Mesenteric fat pad (tissue), 1 donor: ENCODE results near the gene ATF3. TPM values are rescaled to one million over a fixed set of nuclear protein-coding genes. Genes with fewer than 3 reads are reported as not detected.
A peak's percentile ranks its signal among the peaks of the same experiment; 100 is the strongest.

Experiments
- DNase-seq: peaks from one replicate; pipeline ENCODE4 v3.0.0-alpha.2; 2020; ENCODE audit warnings: low spot score
- long read RNA-seq: library from polyadenylated mRNA; unstranded; transcript quantifications from one replicate; pipeline ENCODE4 v2.0.0, GENCODE V29; 2020
- total RNA-seq: library from RNA; stranded (reverse); fragmentation: NEBNext Ultra II Directional; extraction: Animal tissue kit (Norgen Biotek cat#: 25700); gene quantifications from one replicate; pipeline ENCODE4 v1.2.1, GENCODE V29; 2021
- donor health status: DM: yes; HTN: yes; CAD: no.

ATF3 gene
- 113 TPM for total RNA-seq
- long read RNA-seq, transcript ATF3-202 (4 exons, 2,033 nt), result major isoform, 137 of 164 reads
- long read RNA-seq, partial matches to known transcripts, result 0 of 164 reads
- long read RNA-seq, other reads (novel, unspliced or antisense), result 23 of 164 reads

GRCh38 chr1:212608392-212608958, at the start of gene ATF3:
Gene ATF3 (plus strand): TSS chr1:212608761. CDS start chr1:212615022, 6,261 bp downstream.
- DNase-seq, result peak; percentile 100

GRCh38 chr1:212559929-212560328, 48.6 kb upstream of the ATF3 start:
- no peak for DNase-seq

- no peak for DNase-seq
Observed at GRCh38 chr1:212560933-212561460, 47.6 kb upstream of the ATF3 start.

- no peak for DNase-seq
Observed at GRCh38 chr1:212561501-212561931, 47.0 kb upstream of the ATF3 start.

GRCh38 chr1:212562771-212563170, 45.8 kb upstream of the ATF3 start:
- DNase-seq, result no peak

- no peak for DNase-seq
Observed at GRCh38 chr1:212565079-212565478, 43.5 kb upstream of the ATF3 start.

GRCh38 chr1:212565571-212566305, 42.8 kb upstream of the ATF3 start:
- DNase-seq, result no peak

- DNase-seq, result no peak
Observed at GRCh38 chr1:212566522-212567479, 41.8 kb upstream of the ATF3 start.

GRCh38 chr1:212567638-212568037, 40.9 kb upstream of the ATF3 start:
- no peak for DNase-seq

- DNase-seq, result no peak
Observed at GRCh38 chr1:212568978-212569537, 39.5 kb upstream of the ATF3 start.

- DNase-seq, result no peak
Observed at GRCh38 chr1:212574732-212575131, 33.8 kb upstream of the ATF3 start.

GRCh38 chr1:212575333-212575732, 33.2 kb upstream of the ATF3 start:
- no peak for DNase-seq

GRCh38 chr1:212578041-212578440, 30.5 kb upstream of the ATF3 start:
- no peak for DNase-seq

GRCh38 chr1:212581034-212581433, 27.5 kb upstream of the ATF3 start:
- no peak for DNase-seq

- no peak for DNase-seq
Observed at GRCh38 chr1:212582291-212582690, 26.3 kb upstream of the ATF3 start.

- no peak for DNase-seq
Observed at GRCh38 chr1:212582808-212583615, 25.5 kb upstream of the ATF3 start.

GRCh38 chr1:212583643-212584042, 24.9 kb upstream of the ATF3 start:
- no peak for DNase-seq

GRCh38 chr1:212584092-212584886, 24.3 kb upstream of the ATF3 start:
- DNase-seq, result no peak

GRCh38 chr1:212585210-212585609, 23.4 kb upstream of the ATF3 start:
- DNase-seq, result no peak
